K562 (cell line): ENCODE measurements around the gene MRPL55. TPM values are rescaled to one million over a fixed set of nuclear protein-coding genes. Genes with fewer than 3 reads are reported as not detected.

ENCODE experiments used
- GTF2B ChIP-seq: IDR thresholded peaks from 2 replicates; pipeline ENCODE4 v1.6.1; 2011; ENCODE audit not compliant: insufficient read length; ENCODE audit errors: extremely low read depth
- HMGN3 ChIP-seq: IDR thresholded peaks from 2 replicates; pipeline ENCODE4 v1.6.1; 2011; ENCODE audit warnings: borderline replicate concordance, low read depth, mild to moderate bottlenecking, mixed read lengths, low read length; ENCODE audit not compliant: insufficient read length; ENCODE audit errors: extremely low read depth
- HNRNPUL1 ChIP-seq: fragments of 200-400 bp; formaldehyde crosslinking; IDR thresholded peaks from 2 replicates; pipeline ENCODE4 v1.6.1; 2017; ENCODE audit warnings: low read length
- MAFF ChIP-seq: IDR thresholded peaks from 2 replicates; pipeline ENCODE4 v1.6.1; 2012; ENCODE audit warnings: low read length, improper control_type of control experiment
- NCOA1 ChIP-seq: fragments of 450-650 bp; IDR thresholded peaks from 2 replicates; pipeline ENCODE4 v1.6.1; 2016; ENCODE audit warnings: low read depth
- NFE2L1 ChIP-seq: fragments of 450-650 bp; IDR thresholded peaks from 2 replicates; pipeline ENCODE4 v1.6.1; 2016; ENCODE audit warnings: missing genetic modification characterization, low read depth, mild to moderate bottlenecking, missing compliant biosample characterization, moderate library complexity, borderline replicate concordance
- PHF21A ChIP-seq: fragments of 450-650 bp; IDR thresholded peaks from 2 replicates; pipeline ENCODE4 v1.6.1; 2017; ENCODE audit warnings: low read depth, borderline replicate concordance
- SP1 ChIP-seq: sonication (generic); formaldehyde crosslinking; IDR thresholded peaks from 2 replicates; pipeline ENCODE4 v1.8.1; 2022; ENCODE audit warnings: mild to moderate bottlenecking, missing genetic modification reagents
- SRSF3 ChIP-seq: fragments of 200-400 bp; formaldehyde crosslinking; IDR thresholded peaks from 2 replicates; pipeline ENCODE4 v1.6.1; 2016; ENCODE audit warnings: mild to moderate bottlenecking, low read length, moderate library complexity; ENCODE audit not compliant: insufficient read depth
- TRIM24 ChIP-seq, 2 experiments: fragments of 450-650 bp; IDR thresholded peaks; 2 replicates each; pipeline ENCODE4 v1.6.1; 2016
- ZEB2 ChIP-seq: fragments of 450-650 bp; IDR thresholded peaks from 2 replicates; pipeline ENCODE4 v1.6.1; 2016
- ZFP36 ChIP-seq: fragments of 150-350 bp; IDR thresholded peaks from 2 replicates; pipeline ENCODE4 v1.6.1; 2018; ENCODE audit warnings: low read length, low read depth; ENCODE audit not compliant: partially characterized antibody
- ZKSCAN3 ChIP-seq: fragments of 250-450 bp; sonication (Bioruptor Pico); IDR thresholded peaks from 2 replicates; pipeline ENCODE4 v1.4.0; 2020
- ZNF740 ChIP-seq, 3 experiments: fragments of 200-800 bp in 1 of 3; sonication (Bioruptor generic) in 1 of 3; sonication (generic) in 1 of 3; formaldehyde crosslinking in 1 of 3; IDR thresholded peaks; 2 replicates each; pipeline versions ENCODE4 v1.6.1 to v1.8.0; 2016 to 2022; ENCODE audit warnings: mild to moderate bottlenecking in 2 of 3, missing compliant biosample characterization in 2 of 3, missing genetic modification characterization in 2 of 3, missing genetic modification reagents in 1 of 3
- polyA plus RNA-seq, 8 experiments: library from polyadenylated mRNA; depleted of rRNA in 4 of 8; stranded (reverse) in 5 of 8; unstranded in 3 of 8; fragments of >200 nt; fragmentation: Nextera tagmentation in 2 of 8; fragmentation: Illumina TruSeq in 1 of 8; extraction: Ambion mirVana in 2 of 8; extraction: Trizol in 1 of 8; gene quantifications; 2 replicates each; pipeline versions ENCODE4 v1.2.1 to v1.2.3, GENCODE V29; 2011 to 2014; ENCODE audit warnings: inconsistent platforms in 1 of 8, missing spikeins in 1 of 8
- total RNA-seq, 7 experiments: library from RNA; depleted of rRNA in 6 of 7; stranded (reverse); fragments of >200 nt in 6 of 7; fragmentation: Illumina TruSeq in 2 of 7; extraction: Trizol in 2 of 7; gene quantifications; 2 replicates each; pipeline versions ENCODE4 v1.2.1 to v1.2.3, GENCODE V29; 2011 to 2021; ENCODE audit warnings: low replicate concordance in 1 of 7
- TF ChIP-seq, protein P1 (sequence below): fragments of 250-450 bp; sonication (Bioruptor Pico); IDR thresholded peaks from 2 replicates; pipeline ENCODE4 v1.4.0; 2020
- TF ChIP-seq, protein P2 (sequence below): fragments of 450-650 bp; formaldehyde crosslinking; IDR thresholded peaks from 2 replicates; pipeline ENCODE4 v1.4.0; 2022; ENCODE audit warnings: missing genetic modification characterization
- TF ChIP-seq, protein P3 (sequence below): fragments of 450-650 bp; formaldehyde crosslinking; IDR thresholded peaks from 2 replicates; pipeline ENCODE4 v1.4.0; 2020; ENCODE audit warnings: mild to moderate bottlenecking, mixed read lengths

MRPL55 gene
- total and polyA plus RNA-seq, 9 of the 15 experiments (the other 6 are each of a cell fraction or from before 2014, with no cell fraction given): 34.9 to 228 (median 81.0) TPM

DNA sequence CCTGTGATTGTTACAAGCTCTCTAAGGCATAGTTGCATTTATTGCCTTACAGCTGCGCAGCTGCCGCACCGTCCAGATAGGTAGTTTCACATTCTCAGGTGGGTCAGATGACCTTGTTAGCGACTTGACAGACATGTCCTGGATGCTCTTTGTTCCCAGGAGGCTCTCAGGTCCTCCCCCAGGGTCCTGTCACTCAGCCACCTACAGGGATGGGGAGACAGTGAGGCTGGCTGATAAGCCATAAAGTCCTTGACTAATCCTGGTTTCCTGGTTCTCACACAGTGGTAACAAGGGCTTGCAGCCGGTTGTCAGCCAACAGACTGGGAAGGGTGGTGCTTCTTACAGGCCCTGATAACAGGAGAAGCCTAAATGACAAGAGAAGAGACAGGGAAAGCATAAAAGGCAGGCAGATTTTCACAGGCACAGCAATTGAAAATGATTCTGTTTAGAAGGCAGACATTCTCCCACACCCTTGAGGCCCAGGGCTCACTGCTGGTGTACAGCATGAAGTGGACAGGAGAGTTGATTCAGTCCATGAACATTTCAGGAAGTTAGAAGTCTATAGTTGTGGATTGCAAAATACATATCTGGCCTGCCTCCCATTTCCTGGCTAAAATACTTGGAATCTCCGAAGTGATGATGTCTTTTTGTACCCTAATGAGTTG, 23.7 kb downstream of the MRPL55 start (continued):
- TF ChIP-seq, protein P1, sequence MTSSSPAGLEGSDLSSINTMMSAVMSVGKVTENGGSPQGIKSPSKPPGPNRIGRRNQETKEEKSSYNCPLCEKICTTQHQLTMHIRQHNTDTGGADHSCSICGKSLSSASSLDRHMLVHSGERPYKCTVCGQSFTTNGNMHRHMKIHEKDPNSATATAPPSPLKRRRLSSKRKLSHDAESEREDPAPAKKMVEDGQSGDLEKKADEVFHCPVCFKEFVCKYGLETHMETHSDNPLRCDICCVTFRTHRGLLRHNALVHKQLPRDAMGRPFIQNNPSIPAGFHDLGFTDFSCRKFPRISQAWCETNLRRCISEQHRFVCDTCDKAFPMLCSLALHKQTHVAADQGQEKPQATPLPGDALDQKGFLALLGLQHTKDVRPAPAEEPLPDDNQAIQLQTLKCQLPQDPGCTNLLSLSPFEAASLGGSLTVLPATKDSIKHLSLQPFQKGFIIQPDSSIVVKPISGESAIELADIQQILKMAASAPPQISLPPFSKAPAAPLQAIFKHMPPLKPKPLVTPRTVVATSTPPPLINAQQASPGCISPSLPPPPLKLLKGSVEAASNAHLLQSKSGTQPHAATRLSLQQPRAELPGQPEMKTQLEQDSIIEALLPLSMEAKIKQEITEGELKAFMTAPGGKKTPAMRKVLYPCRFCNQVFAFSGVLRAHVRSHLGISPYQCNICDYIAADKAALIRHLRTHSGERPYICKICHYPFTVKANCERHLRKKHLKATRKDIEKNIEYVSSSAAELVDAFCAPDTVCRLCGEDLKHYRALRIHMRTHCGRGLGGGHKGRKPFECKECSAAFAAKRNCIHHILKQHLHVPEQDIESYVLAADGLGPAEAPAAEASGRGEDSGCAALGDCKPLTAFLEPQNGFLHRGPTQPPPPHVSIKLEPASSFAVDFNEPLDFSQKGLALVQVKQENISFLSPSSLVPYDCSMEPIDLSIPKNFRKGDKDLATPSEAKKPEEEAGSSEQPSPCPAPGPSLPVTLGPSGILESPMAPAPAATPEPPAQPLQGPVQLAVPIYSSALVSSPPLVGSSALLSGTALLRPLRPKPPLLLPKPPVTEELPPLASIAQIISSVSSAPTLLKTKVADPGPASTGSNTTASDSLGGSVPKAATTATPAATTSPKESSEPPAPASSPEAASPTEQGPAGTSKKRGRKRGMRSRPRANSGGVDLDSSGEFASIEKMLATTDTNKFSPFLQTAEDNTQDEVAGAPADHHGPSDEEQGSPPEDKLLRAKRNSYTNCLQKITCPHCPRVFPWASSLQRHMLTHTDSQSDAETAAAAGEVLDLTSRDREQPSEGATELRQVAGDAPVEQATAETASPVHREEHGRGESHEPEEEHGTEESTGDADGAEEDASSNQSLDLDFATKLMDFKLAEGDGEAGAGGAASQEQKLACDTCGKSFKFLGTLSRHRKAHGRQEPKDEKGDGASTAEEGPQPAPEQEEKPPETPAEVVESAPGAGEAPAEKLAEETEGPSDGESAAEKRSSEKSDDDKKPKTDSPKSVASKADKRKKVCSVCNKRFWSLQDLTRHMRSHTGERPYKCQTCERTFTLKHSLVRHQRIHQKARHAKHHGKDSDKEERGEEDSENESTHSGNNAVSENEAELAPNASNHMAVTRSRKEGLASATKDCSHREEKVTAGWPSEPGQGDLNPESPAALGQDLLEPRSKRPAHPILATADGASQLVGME: no peak
- TF ChIP-seq SRSF3 (no peak), TRIM24 (IDR thresholded peaks at IDR 0.05) (peak in 1 of 2 experiments; percentile 59; a peak in 1 of 4 replicates), SP1 (CRISPR knock-in tag) (no peak), HMGN3 (no peak), GTF2B (no peak), HNRNPUL1 (no peak), PHF21A (no peak), ZKSCAN3 (CRISPR knock-in tag) (no peak), ZFP36 (no peak), NFE2L1 (tag) (no peak), ZEB2 (peak; percentile 64), NCOA1 (no peak), MAFF (no peak), ZNF740 (CRISPR knock-in tag; IDR thresholded peaks at IDR 0.05) (no peak), ZNF740 (tag; IDR thresholded peaks at IDR 0.05) (no peak)
- TF ChIP-seq, protein P2, sequence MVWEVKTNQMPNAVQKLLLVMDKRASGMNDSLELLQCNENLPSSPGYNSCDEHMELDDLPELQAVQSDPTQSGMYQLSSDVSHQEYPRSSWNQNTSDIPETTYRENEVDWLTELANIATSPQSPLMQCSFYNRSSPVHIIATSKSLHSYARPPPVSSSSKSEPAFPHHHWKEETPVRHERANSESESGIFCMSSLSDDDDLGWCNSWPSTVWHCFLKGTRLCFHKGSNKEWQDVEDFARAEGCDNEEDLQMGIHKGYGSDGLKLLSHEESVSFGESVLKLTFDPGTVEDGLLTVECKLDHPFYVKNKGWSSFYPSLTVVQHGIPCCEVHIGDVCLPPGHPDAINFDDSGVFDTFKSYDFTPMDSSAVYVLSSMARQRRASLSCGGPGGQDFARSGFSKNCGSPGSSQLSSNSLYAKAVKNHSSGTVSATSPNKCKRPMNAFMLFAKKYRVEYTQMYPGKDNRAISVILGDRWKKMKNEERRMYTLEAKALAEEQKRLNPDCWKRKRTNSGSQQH (CRISPR knock-in tag): no peak
- TF ChIP-seq, protein P3, sequence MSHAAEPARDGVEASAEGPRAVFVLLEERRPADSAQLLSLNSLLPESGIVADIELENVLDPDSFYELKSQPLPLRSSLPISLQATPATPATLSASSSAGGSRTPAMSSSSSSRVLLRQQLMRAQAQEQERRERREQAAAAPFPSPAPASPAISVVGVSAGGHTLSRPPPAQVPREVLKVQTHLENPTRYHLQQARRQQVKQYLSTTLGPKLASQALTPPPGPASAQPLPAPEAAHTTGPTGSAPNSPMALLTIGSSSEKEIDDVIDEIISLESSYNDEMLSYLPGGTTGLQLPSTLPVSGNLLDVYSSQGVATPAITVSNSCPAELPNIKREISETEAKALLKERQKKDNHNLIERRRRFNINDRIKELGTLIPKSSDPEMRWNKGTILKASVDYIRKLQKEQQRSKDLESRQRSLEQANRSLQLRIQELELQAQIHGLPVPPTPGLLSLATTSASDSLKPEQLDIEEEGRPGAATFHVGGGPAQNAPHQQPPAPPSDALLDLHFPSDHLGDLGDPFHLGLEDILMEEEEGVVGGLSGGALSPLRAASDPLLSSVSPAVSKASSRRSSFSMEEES (CRISPR knock-in tag): no peak
